GM23248 (cell line): ENCODE results near the gene ISCA2. TPM values are rescaled to one million over a fixed set of nuclear protein-coding genes. Genes with fewer than 3 reads are reported as not detected.

Experiments
- DNase-seq: peaks from one replicate; pipeline ENCODE4 v3.0.0-alpha.2; 2015
- H2AFZ ChIP-seq: fragments of 200-600 bp; sonication (generic); 2 replicates; pipeline ENCODE4 v1.6.1; 2016; ENCODE audit warnings: antibody characterized with exemption
- H3F3A ChIP-seq: fragments of 200-600 bp; sonication (generic); 2 replicates; pipeline ENCODE4 v1.6.1; 2016; ENCODE audit warnings: mild to moderate bottlenecking, antibody characterized with exemption, mixed run types; ENCODE audit not compliant: insufficient read depth
- H3K27ac ChIP-seq: fragments of 200-600 bp; sonication (generic); 2 replicates; pipeline ENCODE4 v1.5.1; 2016; ENCODE audit warnings: mild to moderate bottlenecking
- H3K27me3 ChIP-seq: fragments of 200-600 bp; sonication (generic); replicated peaks from 2 replicates; pipeline ENCODE4 v1.6.1; 2016; ENCODE audit warnings: mild to moderate bottlenecking; ENCODE audit not compliant: insufficient read depth
- H3K36me3 ChIP-seq: fragments of 200-600 bp; sonication (generic); 2 replicates; pipeline ENCODE4 v1.6.1; 2016; ENCODE audit warnings: low read depth, mild to moderate bottlenecking
- H3K4me1 ChIP-seq: fragments of 200-600 bp; sonication (generic); 2 replicates; pipeline ENCODE4 v1.6.1; 2016; ENCODE audit warnings: mild to moderate bottlenecking; ENCODE audit not compliant: insufficient read depth
- H3K4me2 ChIP-seq: fragments of 200-600 bp; sonication (generic); one replicate; pipeline ENCODE4 v1.6.1; 2016; ENCODE audit warnings: mild to moderate bottlenecking; ENCODE audit not compliant: unreplicated experiment
- H3K4me3 ChIP-seq: fragments of 200-600 bp; sonication (generic); 2 replicates; pipeline ENCODE4 v1.5.1; 2016; ENCODE audit warnings: mild to moderate bottlenecking
- H3K79me2 ChIP-seq: fragments of 200-600 bp; sonication (generic); 2 replicates; pipeline ENCODE4 v1.6.1; 2016; ENCODE audit warnings: mild to moderate bottlenecking; ENCODE audit not compliant: insufficient read depth
- H3K9ac ChIP-seq: fragments of 200-600 bp; sonication (generic); 2 replicates; pipeline ENCODE4 v1.6.1; 2016; ENCODE audit warnings: mild to moderate bottlenecking
- H3K9me2 ChIP-seq: fragments of 200-600 bp; sonication (generic); 2 replicates; pipeline ENCODE4 v1.6.1; 2016; ENCODE audit warnings: mixed run types, mild to moderate bottlenecking, moderate library complexity; ENCODE audit not compliant: insufficient read depth
- H3K9me3 ChIP-seq: fragments of 200-600 bp; sonication (generic); one replicate; pipeline ENCODE4 v1.6.1; 2017; ENCODE audit warnings: low read depth
- H4K20me1 ChIP-seq: fragments of 200-600 bp; sonication (generic); 2 replicates; pipeline ENCODE4 v1.6.0; 2016; ENCODE audit not compliant: insufficient read depth
- EZH2 ChIP-seq: fragments of 200-600 bp; sonication (generic); IDR thresholded peaks from 2 replicates; pipeline ENCODE4 v1.6.1; 2018; ENCODE audit warnings: antibody characterized with exemption, mild to moderate bottlenecking; ENCODE audit not compliant: insufficient read depth, poor library complexity, severe bottlenecking
- EZH2phosphoT487 ChIP-seq: fragments of 200-600 bp; sonication (generic); IDR thresholded peaks from 2 replicates; pipeline ENCODE4 v1.6.1; 2018; ENCODE audit warnings: antibody characterized with exemption, moderate library complexity, mild to moderate bottlenecking, low read depth; ENCODE audit not compliant: insufficient read depth
- WGBS, 2 experiments: methylation state at CpG; one replicate each; pipeline ENCODE4 v1.1.6; 2015 to 2017; ENCODE audit warnings: low lambda C conversion rate in 2 of 2, low coverage in 1 of 2; ENCODE audit errors: missing lambda C conversion rate in 2 of 2; 5-methylcytosine and 5-hydroxymethylcytosine counted together
- in situ Hi-C: fragments of 300-500 bp; cut with MboI; formaldehyde crosslinking; loops from 2 replicates; pipeline ENCODE4 v1.15.0; 2020
- polyA plus RNA-seq: library from polyadenylated mRNA; unstranded; fragments of >200 nt; fragmentation: Nextera tagmentation; extraction: Ambion mirVana; gene quantifications from 2 replicates; pipeline ENCODE4 v1.2.1, GENCODE V29; 2016
- total RNA-seq: library from RNA; depleted of rRNA; stranded (reverse); fragments of >200 nt; shearing (Covaris generic); gene quantifications from 2 replicates; pipeline ENCODE4 v1.2.3, GENCODE V29; 2014

Gene ISCA2
- total and polyA plus RNA-seq, 2 experiments from 2014 or later = 12.3 to 60.0 TPM

DNA sequence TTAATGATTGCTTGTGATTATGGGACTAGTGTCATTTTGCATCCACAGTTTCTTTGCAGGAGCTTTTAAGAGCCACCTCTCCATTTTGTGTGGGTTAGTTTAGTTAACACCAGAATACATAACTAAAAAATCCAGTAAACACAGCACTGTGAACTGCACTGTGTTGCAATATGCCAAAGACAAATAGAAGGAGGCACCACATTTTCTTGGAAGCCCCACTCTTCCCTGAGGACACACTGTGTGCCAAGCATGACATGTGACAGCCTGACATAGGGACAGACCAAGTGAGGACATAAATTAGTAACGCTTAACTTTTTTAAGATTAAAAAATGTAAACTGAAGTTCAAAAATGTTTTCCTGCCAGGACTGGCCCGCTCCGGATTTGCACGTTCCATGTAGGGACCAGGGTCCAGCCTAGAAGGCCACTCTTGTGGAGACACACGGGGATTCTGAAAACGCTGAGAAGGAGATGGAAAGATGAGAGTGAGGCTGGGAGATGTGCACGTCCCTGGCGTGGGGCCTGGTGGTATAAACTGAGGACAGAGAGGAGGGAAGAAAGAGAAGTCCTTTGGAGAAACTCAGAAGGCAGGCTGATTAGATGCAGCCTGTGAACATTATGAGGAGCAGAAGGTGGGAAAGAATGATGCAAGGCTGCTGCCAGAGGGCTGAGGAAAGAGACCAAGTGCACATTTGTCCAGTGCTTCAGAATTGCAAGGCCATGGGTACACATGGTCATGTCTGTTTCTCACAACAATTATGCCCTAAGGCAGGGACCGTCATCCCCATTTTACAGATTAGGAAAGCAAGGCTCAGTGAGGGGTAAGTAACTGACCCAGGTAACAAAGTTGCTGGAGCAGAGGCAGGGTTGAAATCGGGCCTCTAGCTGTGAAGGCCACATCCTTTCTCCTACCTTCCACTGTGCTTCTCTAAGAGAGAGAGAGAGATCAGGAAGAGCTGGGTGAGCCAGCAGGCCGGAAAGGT is 45.1 kb downstream of the ISCA2 start:
- H3K4me3 ChIP-seq = no peak overlapping the region
- no peaks in the 10 kb centered on the region for H3K27me3 ChIP-seq
- H3K9ac ChIP-seq = no peak overlapping the region
- H3K79me2 ChIP-seq = no peaks in the 10 kb centered on the region
- H3K9me2 ChIP-seq = no peaks in the 10 kb centered on the region
- H3F3A ChIP-seq = 0 out of 2 replicates have a peak, but pooled peaks cover 9% of the 10 kb centered on the region
- no peaks in the 10 kb centered on the region for H3K9me3 ChIP-seq
- no peak overlapping the region for H3K27ac ChIP-seq
- H4K20me1 ChIP-seq = no peaks in the 10 kb centered on the region
- in situ Hi-C loops = no loop called here
- no peak for DNase-seq
- H2AFZ ChIP-seq = no peak overlapping the region
- no peaks in the 10 kb centered on the region for H3K4me1 ChIP-seq
- no peak overlapping the region for H3K4me2 ChIP-seq
- WGBS, 2 experiments = 52 to 62% methylated on average over 11 of the region's 11 CpGs
- peaks cover 24% of the 10 kb centered on the region; the same call in 1 of the 2 replicates for H3K36me3 ChIP-seq
- TF ChIP-seq EZH2 (no peak), EZH2phosphoT487 (no peak)

DNA sequence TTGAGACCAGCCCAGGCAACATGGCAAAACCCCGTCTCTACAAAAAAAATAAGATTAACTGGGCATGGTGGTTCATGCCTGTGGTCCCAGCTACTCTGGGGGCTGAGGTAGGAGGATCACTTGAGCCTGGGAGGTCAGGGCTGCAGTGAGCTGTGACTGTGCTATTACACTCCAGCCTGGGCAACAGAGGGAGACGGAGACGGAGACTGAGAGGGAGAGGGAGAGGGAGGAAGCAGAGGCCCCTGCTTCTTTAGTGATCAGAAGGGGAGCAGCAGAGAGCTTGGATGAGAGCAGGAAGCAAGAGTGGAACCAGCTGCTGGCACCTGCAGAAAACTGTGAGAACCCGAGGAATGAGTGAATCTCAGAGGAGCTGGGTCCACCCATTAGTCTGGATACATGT is 45.9 kb downstream of the ISCA2 start:
- in situ Hi-C loops = no loop called here

DNA sequence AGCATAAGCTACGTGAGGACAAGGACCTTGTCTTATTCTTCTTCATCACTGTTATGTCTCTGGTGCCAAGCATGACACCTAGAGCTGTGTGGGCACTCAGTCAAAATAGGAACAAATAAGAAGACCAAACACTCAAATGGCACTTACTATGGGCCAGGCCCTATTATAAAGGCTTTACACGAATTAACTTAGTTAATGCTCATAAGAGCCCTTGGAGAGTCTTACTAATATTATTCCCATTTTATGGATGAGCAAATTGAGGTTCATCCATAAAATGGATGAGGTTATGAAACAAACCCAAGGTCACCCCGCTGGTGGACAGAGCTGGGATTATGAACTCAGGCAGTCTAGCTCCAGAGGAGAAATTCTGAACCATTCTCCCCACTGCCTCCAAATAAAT is 47.7 kb downstream of the ISCA2 start:
- DNase-seq = no peak
- WGBS, 2 experiments = 92 to 98% methylated on average over 3 of the region's 3 CpGs
- Histone ChIP-seq H3F3A (0 out of 2 replicates have a peak, but pooled peaks cover 9% of the 10 kb centered on the region), H3K9ac (no peak overlapping the region), H3K9me3 (no peaks in the 10 kb centered on the region), H3K79me2 (no peaks in the 10 kb centered on the region), H3K4me2 (no peak overlapping the region), H2AFZ (no peak overlapping the region), H4K20me1 (no peaks in the 10 kb centered on the region), H3K36me3 (peaks cover 30% of the 10 kb centered on the region; the same call in 1 of the 2 replicates), H3K27me3 (no peaks in the 10 kb centered on the region), H3K27ac (no peak overlapping the region), H3K4me3 (no peak overlapping the region), H3K4me1 (no peaks in the 10 kb centered on the region), H3K9me2 (no peaks in the 10 kb centered on the region)
- in situ Hi-C loops = no loop called here
- TF ChIP-seq EZH2phosphoT487 (no peak), EZH2 (no peak)

More for the DNA sequence above, 45.9 kb downstream of the ISCA2 start:
- 0 out of 2 replicates have a peak, but pooled peaks cover 9% of the 10 kb centered on the region for H3F3A ChIP-seq
- H3K9me3 ChIP-seq = no peaks in the 10 kb centered on the region
- H3K4me1 ChIP-seq = no peaks in the 10 kb centered on the region
- H2AFZ ChIP-seq = no peak overlapping the region
- 93 to 97% methylated on average over 4 of the region's 4 CpGs for WGBS, 2 experiments
- no peaks in the 10 kb centered on the region for H3K27me3 ChIP-seq
- H3K4me3 ChIP-seq = no peak overlapping the region
- H3K79me2 ChIP-seq = no peaks in the 10 kb centered on the region
- no peak overlapping the region for H3K27ac ChIP-seq
- no peaks in the 10 kb centered on the region for H3K9me2 ChIP-seq
- H3K9ac ChIP-seq = no peak overlapping the region
- no peaks in the 10 kb centered on the region for H4K20me1 ChIP-seq
- no peak for DNase-seq
- peaks cover 24% of the 10 kb centered on the region; the same call in 1 of the 2 replicates for H3K36me3 ChIP-seq
- no peak overlapping the region for H3K4me2 ChIP-seq
- TF ChIP-seq EZH2 = no peak
- no peak for TF ChIP-seq EZH2phosphoT487

DNA sequence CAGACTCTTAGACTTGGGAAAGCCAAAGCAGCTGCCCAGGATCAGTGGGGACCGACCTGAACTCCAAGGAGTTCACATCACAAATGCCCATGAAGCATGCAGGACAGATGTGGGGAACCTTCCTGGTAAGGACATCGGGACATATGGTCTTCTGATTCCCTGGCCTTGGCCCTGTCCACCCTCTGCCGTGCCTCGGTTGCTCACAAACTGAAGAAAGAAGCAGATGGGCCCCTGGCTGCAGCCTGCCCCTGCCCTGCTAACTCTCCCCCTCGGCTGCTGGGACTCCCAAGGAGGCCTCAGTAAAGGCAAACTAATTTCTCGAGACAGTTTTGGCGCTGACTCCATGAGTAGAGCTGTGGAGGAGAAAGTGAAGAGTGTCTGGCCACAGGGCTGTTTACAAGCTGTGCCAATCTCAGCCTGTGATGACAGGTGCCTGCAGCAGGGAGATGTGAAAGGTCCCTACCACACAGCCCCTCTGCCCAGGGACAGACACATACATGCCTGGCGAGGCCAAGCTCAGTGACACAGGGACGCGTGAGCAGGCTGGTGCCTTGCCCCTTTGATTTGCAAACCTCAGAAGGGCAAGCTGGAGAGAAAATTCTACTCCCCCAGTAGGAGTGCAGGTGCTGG is 48.6 kb downstream of the ISCA2 start:
- H3K4me1 ChIP-seq = no peaks in the 10 kb centered on the region
- in situ Hi-C loops = no loop called here
- H2AFZ ChIP-seq = no peak overlapping the region
- H3K36me3 ChIP-seq = peaks cover 27% of the 10 kb centered on the region; the same call in 1 of the 2 replicates
- no peaks in the 10 kb centered on the region for H3K79me2 ChIP-seq
- H3K27me3 ChIP-seq = no peaks in the 10 kb centered on the region
- 87 to 96% methylated on average over 10 of the region's 10 CpGs for WGBS, 2 experiments
- no peak overlapping the region for H3K4me2 ChIP-seq
- no peaks in the 10 kb centered on the region for H4K20me1 ChIP-seq
- no peaks in the 10 kb centered on the region for H3K9me2 ChIP-seq
- DNase-seq = no peak
- H3K27ac ChIP-seq = no peak overlapping the region
- no peak overlapping the region for H3K9ac ChIP-seq
- TF ChIP-seq EZH2phosphoT487 (no peak), EZH2 (no peak)
- H3K4me3 ChIP-seq = no peak overlapping the region
- no peaks in the 10 kb centered on the region for H3K9me3 ChIP-seq
- H3F3A ChIP-seq = 0 out of 2 replicates have a peak, but pooled peaks cover 15% of the 10 kb centered on the region
